ENCODE measurements around the gene AHCYL2. TPM values are rescaled to one million over a fixed set of nuclear protein-coding genes. Genes with fewer than 3 reads are reported as not detected.

The AHCYL2 gene
- total and polyA plus RNA-seq, 2 donors (not counting 3 experiments of a cell fraction or from before 2014, with no cell fraction given) = 10.8 to 13.5 TPM

GRCh38 chr7:129199406-129199805 is 25.4 kb upstream of the AHCYL2 start:
- Histone ChIP-seq H3K36me3 (ENCODE audit: control insufficient read depth in 2 of 2, extremely low read depth in 1 of 2, insufficient read depth in 2 of 2, low read length in 2 of 2) (no peaks in the 10 kb centered on the region), H3K4me3 (replicated peaks in 1 of 3; ENCODE audit: insufficient read depth in 1 of 3, low read depth in 1 of 3, low read length in 3 of 3) (no peak overlapping the region), H3K27me3 (ENCODE audit: control insufficient read depth in 2 of 2, insufficient read depth in 2 of 2, low read length in 2 of 2) (no peaks in the 10 kb centered on the region), H3K9me1 (replicated peaks; ENCODE audit: control insufficient read depth, extremely low read depth, insufficient read depth, low read length) (no peaks in the 10 kb centered on the region), H3K4me2 (ENCODE audit: insufficient read depth, low read length) (no peak overlapping the region), H4K20me1 (replicated peaks; ENCODE audit: control insufficient read depth, extremely low read depth, insufficient read depth, low read length) (no peaks in the 10 kb centered on the region), H2AFZ (ENCODE audit: low read depth, low read length) (no peak overlapping the region), H3K9me3 (replicated peaks; ENCODE audit: control insufficient read depth, insufficient read depth, low read length) (no peaks in the 10 kb centered on the region), H3K4me1 (ENCODE audit: control insufficient read depth, extremely low read depth, insufficient read depth, low read length) (no peaks in the 10 kb centered on the region), H3K9ac (replicated peaks; ENCODE audit: extremely low read depth, insufficient read depth, low read length) (no peak overlapping the region), H3K27ac (ENCODE audit: insufficient read depth, low read depth, low read length) (no peak overlapping the region), H3K79me2 (ENCODE audit: control insufficient read depth, insufficient read depth, low read length) (no peaks in the 10 kb centered on the region)
- ChIA-PET CTCF (interaction anchor here (0.7 to 2.9 kb wide), 3 partner anchors 8 to 67 kb away, joined by 3 to 18 read pairs (median 4); no protein-coding TSS in a partner anchor), POLR2A (no interaction called here)
- intact Hi-C loops (cut with micrococcal nuclease) = no loop called here
- dilution Hi-C loops (cut with MboI; ENCODE audit: extremely low pct_ligation_motif_present, low sequenced_read_pairs) = no loop called here
- DNase-seq (ENCODE audit: low read depth, low spot score) = no peak
- no peak for FAIRE-seq
- no peak for TF ChIP-seq GATA2 (IDR thresholded peaks at IDR 0.05; ENCODE audit: insufficient read depth, insufficient read length, low read depth, low read length)
- TF ChIP-seq POLR2AphosphoS5 (IDR thresholded peaks at IDR 0.05; ENCODE audit: insufficient read depth, low read depth, low read length) = no peak
- TF ChIP-seq MYC (IDR thresholded peaks at IDR 0.05; ENCODE audit: low read depth, low read length) = no peak
- no peak for TF ChIP-seq CTCF (IDR thresholded peaks at IDR 0.05; ENCODE audit: extremely low read depth in 1 of 2, insufficient read depth in 1 of 2, low read depth in 1 of 2, low read length in 2 of 2)
- no peak for TF ChIP-seq FOS (IDR thresholded peaks at IDR 0.05; ENCODE audit: borderline replicate concordance, insufficient read depth, low read length)
- TF ChIP-seq EZH2 (IDR thresholded peaks at IDR 0.05; ENCODE audit: borderline replicate concordance, low read depth, low read length, severe bottlenecking) = no peak
- no peak for TF ChIP-seq POLR2A (IDR thresholded peaks at IDR 0.05; ENCODE audit: low read depth, low read length)
- no peak for TF ChIP-seq JUN (IDR thresholded peaks at IDR 0.05; ENCODE audit: borderline replicate concordance, insufficient read depth, insufficient read length, low read depth)
- TF ChIP-seq MAX (IDR thresholded peaks at IDR 0.05; ENCODE audit: insufficient read depth, insufficient read length) = no peak
- BruUV-seq (replicated peaks) = no TSS peak
